Measurements from ENCODE around the gene CASQ2.

GRCh38 chr1:115814685-115815398, 46.3 kb upstream of the CASQ2 start:
- TF ChIP-seq CTCF (IDR thresholded peaks at IDR 0.05; ENCODE audit: low read depth, low read length, poor library complexity, severe bottlenecking) (no peak), EZH2phosphoT487 (IDR thresholded peaks at IDR 0.05; ENCODE audit: borderline replicate concordance, low read length) (no peak)

Measured in DOHH2 (cell line).